Superior temporal gyrus (tissue), 1 donor: ENCODE data around the gene TMEM132A.

Experiments used
- DNase-seq: peaks from one replicate; pipeline ENCODE4 v3.0.0-alpha.2; 2016; ENCODE audit errors: extremely low spot score

Gene TMEM132A, protein sequence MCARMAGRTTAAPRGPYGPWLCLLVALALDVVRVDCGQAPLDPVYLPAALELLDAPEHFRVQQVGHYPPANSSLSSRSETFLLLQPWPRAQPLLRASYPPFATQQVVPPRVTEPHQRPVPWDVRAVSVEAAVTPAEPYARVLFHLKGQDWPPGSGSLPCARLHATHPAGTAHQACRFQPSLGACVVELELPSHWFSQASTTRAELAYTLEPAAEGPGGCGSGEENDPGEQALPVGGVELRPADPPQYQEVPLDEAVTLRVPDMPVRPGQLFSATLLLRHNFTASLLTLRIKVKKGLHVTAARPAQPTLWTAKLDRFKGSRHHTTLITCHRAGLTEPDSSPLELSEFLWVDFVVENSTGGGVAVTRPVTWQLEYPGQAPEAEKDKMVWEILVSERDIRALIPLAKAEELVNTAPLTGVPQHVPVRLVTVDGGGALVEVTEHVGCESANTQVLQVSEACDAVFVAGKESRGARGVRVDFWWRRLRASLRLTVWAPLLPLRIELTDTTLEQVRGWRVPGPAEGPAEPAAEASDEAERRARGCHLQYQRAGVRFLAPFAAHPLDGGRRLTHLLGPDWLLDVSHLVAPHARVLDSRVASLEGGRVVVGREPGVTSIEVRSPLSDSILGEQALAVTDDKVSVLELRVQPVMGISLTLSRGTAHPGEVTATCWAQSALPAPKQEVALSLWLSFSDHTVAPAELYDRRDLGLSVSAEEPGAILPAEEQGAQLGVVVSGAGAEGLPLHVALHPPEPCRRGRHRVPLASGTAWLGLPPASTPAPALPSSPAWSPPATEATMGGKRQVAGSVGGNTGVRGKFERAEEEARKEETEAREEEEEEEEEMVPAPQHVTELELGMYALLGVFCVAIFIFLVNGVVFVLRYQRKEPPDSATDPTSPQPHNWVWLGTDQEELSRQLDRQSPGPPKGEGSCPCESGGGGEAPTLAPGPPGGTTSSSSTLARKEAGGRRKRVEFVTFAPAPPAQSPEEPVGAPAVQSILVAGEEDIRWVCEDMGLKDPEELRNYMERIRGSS

DNA sequence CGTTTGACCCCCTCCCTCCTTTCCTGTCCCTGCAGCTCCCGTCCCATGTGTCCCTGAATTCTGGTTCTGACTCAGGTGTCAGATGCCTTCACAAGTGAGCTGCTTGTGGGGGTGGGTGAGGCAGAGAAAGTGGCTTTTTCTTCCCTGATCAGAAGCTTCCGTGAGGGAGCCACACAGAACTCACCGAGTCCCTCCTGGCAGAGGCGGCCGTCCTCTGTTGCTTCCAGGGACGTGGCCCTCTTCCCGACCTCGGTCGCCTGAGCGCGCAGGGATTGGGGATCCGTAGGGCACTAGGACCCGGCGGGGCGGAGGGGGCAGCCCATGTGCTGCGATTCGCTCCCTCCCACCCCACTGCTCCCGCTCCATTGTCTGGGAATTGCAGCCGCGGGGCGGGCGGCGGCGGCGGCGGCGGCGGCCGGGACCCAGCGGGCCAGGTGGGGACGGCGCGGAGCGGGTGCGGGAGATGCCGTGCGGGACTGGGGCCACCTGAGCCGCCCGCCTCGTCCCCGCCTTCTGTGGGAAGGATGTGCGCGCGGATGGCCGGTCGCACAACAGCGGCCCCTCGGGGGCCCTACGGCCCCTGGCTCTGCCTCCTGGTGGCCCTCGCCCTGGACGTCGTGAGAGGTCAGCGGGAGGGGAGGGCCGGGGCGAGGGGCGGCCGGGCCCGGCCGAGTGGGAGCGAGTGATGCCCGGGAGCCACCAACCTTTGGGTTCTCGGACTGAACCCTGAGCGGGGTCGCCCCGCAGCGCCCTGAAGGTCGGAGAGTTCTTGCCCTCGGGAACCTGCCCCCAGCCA, at the start of gene TMEM132A:
TMEM132A (plus strand) TSS at position 351 of the 796 bp plus-strand sequence; CDS start at position 525, 174 bp downstream.
- DNase-seq: peak; percentile 76

DNA sequence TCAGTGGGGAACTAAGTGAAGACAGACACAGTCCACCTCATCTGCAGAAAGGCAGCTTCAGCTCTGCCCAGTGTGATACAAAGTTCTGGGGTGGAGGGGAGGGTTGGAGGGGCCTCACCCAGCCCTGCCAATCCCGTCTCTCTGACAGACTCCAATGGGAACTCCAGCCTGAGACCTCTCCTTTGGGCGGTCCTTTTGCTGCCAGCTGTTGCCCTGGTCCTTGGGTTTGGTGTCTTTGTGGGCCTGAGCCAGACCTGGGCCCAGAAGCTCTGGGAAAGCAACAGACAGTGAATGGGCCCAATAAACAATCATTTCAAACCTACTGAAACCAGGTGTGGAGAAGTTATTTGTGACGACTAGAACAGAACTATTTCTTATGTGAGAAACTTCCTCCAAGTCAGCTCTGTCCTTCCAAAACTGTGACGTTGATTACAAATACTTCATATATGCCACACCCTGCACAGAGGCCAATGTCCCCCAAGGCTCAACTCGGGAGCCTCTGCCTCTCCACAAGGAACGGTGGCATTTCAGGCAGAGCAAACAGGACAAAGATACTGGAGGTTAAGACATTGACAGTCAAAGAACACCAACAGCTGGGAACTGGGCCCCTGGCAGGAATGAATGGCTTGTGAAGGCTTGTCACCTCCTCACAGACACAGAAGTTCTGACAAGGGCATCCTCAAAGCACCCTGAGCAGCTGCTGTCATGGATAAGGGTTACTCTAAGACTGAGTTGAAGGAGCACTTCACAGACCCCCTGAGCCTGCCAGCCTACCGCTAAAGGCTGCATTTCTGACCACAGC, 48.7 kb upstream of the TMEM132A start:
- no peak for DNase-seq

DNA sequence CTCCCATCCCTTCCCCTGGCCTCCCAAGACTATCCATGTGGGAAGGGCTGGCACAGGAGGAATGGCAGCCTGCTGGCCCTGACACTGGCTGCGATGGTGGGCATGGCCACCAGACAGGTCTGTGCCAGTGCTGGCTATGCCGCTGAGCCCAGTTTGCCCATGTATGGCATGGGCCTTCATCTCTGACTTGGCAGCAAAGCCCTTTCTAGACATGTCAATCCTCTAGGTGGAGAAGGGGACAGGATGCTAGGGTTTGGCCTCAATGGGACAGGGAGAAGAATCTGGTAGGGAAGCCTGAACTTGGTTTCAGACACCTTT, 48.1 kb upstream of the TMEM132A start:
- DNase-seq: no peak

DNA sequence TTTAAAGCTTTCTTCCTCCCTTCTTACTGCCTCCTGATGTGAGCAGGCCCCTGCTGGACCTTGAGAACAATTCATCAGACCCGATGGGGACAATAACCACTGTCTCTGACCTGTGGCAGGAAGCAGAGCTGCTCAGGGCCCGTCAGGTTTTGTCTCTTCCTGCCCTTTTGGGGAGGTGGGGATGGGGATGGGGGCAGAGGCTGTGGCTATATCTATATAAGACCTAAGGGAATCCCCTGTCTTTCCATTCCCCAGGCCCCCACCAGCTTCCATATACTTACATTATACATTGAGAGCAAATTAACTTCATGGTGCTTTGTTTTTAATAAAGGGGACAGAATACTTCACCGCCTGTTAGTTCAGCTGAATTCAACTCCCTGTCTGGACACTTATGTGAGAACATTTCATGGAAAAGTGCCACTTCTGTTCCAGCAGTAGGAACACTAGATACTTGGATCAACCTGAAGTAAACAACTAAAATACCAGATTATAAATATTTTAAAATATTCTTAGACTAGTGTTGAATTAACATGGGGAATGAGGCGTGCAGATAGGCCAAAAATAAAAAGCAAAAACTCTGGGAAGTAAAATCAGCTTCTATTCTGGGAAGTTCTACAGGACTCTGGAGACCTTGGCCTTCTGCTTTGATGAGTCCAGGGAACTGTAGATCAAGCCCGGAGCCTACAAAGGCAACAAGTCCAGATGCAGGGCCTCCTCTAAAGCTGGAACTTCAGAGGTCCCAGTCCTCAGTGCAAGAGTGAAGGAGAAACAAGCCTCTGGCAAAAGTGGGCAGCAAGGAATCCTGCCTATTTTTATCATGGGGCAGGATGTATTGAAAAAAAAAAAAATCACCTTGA, 45.8 kb upstream of the TMEM132A start:
- no peak for DNase-seq

DNA sequence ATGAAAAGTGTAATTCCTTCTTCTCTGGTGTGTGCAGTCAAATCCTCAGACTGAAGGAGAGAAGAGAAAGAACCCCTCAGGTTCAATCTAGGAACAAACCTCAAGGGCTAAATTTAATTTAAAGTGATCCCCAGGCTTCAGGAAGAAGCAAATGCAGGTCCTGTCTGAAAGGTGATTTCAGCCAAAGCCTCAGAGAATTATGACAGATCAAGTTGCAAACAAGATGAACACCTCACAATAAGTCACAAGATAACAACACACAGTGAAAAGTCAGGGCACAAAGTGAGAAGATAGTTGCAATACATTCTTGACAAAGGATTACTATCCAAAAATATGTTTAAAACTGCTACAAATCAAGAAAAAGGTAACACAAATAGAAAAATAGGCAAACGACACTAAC, 45.2 kb upstream of the TMEM132A start:
- no peak for DNase-seq

DNA sequence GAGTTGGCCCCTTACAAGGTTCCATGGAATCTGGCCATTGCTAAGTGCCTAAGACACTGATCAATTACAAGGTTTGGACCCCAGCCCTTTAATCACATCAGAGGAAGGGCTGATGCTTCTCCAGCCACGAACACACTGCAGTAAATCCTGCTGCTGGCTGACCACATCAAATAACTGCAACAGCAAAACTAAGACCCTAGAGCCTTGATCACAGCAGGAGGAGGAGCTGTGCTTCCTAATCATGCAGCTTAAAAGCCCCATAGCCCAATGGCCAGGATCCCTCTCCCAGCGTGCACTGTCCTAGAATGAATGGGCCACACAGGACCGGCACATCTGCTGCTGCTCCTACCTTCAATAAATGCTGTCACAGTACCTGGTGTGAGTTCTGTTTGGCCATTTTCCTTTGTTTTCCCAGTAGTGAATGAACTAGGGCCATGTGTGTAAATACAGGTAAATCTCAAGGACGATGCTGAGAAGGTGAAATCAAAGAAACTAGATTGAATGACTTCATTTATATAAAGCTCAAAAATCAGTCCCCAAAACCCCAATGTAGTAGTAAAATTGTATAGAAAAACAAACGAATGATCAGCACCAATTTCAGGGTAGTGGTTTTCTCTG, 44.2 kb upstream of the TMEM132A start:
- no peak for DNase-seq

DNA sequence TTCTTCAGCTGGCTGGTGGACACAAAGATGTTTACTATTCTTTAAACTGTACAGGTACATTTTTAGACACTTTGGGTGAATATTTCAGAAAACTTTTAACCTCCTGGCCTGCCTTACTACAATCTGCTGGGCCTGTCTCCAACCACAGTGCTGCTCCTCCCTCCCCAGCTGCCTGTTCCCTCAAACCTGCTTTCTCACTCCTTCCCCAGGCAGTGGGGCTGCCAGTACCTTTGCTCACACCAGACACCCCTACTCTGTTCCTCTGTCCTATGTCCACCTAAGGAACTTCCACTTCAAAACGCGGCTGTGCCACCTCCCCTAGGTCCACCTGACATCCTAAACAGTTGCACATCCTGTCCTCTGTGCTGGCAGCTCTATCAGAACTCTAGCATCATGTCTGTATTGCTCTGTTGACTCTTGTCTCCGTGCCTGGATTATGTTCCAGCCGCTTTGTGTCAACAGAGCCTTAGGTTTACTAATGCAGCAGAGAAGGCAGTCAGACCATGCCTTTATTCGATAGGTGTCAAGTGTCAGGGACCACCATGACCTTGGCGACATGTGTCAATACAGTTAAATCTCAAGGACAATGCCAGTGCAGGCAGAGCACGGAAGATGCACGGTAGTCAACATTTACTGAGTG, 43.5 kb upstream of the TMEM132A start:
- no peak for DNase-seq

DNA sequence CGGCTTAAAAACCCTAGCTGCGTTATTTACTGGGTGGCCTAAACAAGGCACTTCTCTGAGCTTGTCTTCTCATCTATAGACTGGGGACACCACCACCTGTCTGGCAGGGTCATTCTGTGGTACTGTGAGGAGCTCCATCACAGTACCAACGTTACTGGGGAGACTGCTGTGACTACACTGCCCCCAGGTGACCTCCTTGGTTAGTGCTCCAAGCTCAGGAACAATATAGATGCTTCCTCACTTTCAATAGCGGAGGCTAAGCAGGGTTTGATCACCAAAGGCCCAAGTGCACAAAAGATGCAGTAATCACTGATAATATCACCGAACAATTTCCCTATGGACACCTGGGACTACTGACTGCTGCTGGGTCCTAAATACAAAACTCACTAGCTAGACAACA, 36.7 kb upstream of the TMEM132A start:
- peak; percentile 43 for DNase-seq

DNA sequence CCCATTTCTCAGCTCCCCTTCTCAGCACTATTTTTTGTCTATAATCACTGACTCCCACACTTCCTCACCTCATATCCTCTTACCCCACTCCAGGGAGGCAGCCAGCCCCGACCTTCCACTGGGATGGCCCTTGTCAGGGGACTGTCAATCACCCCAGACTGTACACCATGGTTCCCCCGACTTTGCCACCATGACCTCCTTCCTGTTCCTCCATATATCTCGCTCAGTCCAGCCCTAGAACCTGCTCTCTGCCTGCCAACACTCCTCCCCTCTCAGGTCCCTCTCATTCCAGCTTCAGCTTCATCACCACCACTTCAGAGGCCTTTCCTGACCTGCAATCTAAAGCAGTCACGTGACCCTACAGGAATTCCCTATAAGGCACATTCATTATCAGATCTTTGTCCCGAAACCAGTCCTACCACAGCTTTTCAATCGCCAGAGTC, 34.4 kb upstream of the TMEM132A start:
- DNase-seq: no peak

DNA sequence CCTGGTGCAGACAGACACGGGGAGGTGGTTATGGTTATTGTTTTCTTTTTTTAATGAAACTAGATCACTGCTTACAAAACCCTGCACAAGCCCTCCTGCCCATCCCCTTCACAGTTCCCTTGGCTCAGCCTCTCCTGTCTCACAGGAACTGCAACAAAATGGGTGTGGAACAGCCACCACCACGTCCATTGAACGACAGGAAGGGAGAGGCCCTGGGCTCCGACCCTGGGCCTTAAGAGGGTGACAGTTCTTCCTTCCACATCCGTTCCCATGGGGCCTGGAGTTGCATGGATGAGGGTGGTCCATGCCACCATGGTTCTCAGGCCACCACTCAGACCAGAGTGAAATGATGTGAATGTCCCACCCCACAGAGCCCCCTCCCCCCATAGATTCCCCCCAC, 33.6 kb upstream of the TMEM132A start:
- DNase-seq: no peak

DNA sequence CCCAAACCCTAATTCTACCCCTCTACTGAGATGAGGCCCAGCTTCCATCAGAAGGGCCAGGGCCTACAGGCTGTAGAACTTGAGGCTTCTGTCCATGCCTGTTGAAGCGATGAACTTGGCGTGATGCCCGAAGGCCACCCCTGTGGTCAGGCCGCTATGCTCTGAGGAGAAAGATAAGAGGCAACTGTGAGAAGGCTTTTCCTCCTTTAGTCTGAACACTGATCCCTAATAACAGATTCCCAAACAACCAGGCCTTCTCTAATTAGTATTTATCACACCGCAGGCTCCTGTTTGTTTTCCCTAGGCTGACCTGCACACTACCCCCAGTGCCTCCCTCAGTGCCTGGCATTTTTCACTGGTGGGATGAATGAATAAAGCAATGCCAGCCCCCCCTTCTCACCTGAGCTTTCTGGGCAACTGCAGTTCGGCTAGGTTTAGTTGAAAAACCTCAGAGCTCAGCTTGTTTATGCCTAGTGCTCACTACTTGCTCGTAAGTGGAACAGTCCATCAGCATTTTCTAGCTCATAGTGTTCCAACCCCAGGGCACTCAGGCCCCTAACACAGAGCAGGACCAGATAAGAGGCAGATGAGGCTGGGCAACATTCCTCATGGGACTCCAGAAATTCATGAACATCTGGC, 33.0 kb upstream of the TMEM132A start:
- no peak for DNase-seq

DNA sequence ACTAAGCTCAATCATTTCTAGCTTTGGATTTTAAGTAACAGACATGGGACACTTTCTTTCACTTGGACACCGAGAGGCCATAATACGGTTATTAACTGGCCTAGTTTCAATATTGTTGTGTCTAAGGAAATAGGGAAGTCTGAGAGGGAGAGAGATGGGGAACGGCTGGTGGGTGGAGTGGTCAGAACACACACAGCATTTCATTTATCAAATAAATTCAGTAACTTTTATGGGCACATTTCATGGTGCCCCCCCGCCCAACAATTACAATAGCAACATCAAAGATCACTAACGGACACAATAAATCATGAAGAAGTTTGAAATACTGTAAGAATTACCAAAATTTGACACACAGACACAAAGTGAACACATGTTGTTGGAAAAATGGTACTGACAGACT, 28.6 kb upstream of the TMEM132A start:
- DNase-seq: no peak

DNA sequence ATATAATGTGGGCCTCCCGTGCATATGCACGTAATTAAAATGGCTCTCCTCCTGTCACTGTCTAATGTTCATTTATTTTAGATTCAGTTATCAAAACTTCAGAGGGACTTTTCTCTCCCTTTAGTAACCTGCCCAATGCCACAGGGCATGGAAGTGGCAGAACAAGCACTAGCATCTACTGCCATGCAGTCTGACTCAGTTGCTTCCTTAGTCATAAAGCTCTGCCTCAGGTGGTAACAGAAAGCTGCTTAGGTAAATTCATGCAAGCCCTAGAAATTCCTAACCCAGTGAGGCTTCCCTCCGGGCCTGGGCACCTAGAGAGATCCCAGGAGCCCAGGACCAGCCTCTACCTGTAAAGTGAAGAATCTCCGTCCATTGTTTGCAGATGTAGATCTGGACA, 26.8 kb upstream of the TMEM132A start:
- no peak for DNase-seq

DNA sequence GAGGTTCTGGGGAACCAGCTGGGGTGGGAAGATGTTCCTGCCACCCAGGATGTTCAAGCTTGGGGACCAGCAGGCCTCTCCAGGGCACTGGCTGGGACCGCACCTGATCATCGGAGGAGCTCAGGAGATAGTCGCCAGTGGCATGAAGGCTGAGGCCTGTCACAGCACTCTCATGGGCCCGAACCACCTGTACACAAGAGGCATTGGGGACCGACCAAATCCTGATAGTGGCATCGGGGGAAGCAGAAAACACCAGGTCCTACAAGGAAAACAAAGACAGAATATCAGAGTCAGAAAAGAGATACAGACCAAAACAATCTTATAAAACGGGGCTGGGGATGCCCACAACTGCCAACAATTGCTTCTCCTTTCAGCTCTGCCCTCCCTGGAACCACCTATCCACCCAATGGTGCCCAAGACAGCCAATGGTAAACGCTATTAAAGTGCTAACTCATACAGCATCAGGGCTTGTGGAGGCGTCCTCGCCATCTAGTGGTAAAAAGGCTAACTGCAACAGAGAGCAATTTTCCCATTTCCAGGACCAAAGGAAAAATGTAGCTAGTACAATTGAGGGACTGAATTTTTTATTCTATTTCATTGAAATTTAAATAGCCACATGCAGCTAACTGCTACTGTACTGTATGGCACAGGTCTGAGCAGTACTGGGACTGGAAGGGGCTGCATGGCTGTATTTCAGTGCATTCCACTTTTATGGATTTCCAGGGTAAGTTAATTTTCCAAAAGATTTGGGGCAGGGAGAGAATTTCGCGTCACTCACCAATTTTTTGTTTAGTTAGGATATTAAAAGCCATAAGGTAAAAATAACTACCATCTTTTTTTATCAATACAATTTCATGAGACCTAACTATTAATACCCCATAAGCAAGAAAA, 25.0 kb upstream of the TMEM132A start:
- peak; percentile 85 for DNase-seq

DNA sequence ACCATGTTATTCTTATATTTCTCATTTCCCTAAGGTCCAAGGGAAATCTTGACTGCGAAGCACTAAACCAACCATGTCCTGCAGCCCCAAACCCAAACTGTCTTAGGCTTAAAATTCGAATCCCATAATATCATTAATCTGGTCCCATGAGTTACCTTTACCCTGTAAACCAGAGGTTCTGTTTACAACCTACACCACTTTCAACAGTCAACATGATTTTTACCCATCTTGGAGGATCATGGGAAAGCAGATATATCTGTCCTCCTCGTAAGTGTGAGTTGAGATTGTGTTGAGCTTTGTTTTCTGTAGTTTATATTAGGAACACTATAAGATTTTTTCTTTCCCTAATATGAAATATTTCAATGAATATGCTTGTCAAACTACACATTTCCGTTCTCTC, 24.3 kb upstream of the TMEM132A start:
- DNase-seq: no peak

DNA sequence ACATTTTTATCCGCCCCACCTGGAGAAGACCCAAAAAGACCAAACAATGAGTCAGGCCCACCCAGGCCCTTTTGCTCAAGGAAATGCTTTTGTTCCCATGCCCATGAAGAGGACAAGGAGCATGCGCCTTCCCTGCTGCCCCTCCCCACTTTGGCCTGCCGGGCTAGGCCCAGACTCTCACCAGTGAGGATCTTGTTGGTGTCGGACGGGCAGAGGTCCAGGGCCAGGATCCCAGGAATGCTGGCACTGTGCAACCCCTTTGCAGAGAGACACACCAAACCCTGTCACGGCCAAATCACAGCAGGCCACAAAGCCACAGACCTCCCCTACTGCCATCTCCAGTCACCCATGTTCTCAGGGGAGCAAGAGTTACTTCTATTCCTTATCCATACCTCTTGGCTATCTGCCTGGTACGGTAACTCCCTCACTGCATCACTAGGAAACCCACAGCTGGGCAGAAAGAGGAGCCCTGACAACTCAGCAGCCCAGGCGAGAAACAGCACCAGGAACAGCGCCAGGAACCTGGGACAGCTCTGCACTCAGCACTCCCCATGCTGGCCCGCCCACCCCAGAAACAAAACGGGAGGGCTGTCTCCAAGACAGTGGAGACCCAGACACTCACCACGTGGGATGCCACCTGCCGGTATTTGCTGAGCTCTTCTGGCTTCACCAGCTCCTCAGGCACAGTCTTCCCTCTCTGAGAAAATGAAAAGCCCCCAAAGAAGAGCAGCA, 23.4 kb upstream of the TMEM132A start:
- DNase-seq: peak; percentile 53

DNA sequence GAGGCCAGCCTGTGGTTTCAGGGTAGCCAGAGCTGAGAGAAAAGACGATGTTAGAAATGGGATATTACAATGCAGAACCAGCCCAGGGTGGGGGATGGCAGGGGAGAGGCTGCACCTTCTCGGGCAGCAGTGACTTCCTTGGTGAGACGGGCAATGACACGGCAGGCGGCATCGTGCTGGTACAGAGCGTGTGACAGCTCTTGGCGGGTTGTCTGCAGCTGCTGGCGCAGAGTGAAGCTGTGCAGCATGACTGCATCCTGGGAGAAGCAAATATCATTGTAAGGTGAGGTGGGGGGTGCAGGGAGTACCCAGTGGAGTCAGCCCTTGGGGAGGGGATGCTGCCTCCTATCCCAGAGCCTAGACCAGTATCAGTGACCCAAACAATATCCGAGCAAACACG, 21.6 kb upstream of the TMEM132A start:
- DNase-seq: peak; percentile 8
